ENCODE results near the gene SART1. TPM values are rescaled to one million over a fixed set of nuclear protein-coding genes. Genes with fewer than 3 reads are reported as not detected.

The SART1 gene
- total RNA-seq, 1 experiment from 2014 or later = 67.4 TPM

- Mint-ChIP-seq H3K36me3 (ENCODE audit: insufficient read depth, unreplicated experiment) (peaks cover 68% of the 10 kb centered on the region), H3K27me3 (ENCODE audit: insufficient read depth, unreplicated experiment) (no peaks in the 10 kb centered on the region)
Measured at GRCh38 chr11:66001942-66002647, 40.6 kb downstream of the SART1 start, which contains the start of the genes BANF1 and EIF1AD. BANF1 (plus strand) TSS chr11:66002503; CDS start chr11:66003251, 748 bp downstream. EIF1AD (minus strand) TSS chr11:66002157; CDS start chr11:66000389, 1,768 bp downstream.

GRCh38 chr11:66002648-66003225 lies 41.2 kb downstream of the SART1 start:
- intact Hi-C loops (cut with micrococcal nuclease) = loop anchor here (10.0 kb wide), 1 partner anchor 52 kb away; the partner anchor contains the start of gene SF3B2

More at GRCh38 chr11:66001942-66002647, 40.6 kb downstream of the SART1 start, which contains the start of the genes BANF1 and EIF1AD:
- ChIA-PET CTCF (interaction anchor here (0.6 to 1.5 kb wide), 6 partner anchors 20 to 438 kb away, joined by 3 to 5 read pairs (median 4); partner anchors contain the start of gene FIBP), POLR2A (interaction anchor here (0.6 to 2.9 kb wide), 33 partner anchors 8 to 1581 kb away, joined by 3 to 42 read pairs (median 4); partner anchors contain the start of genes BRMS1, C11orf68, CCDC85B and CFL1)
- DNase-seq (ENCODE audit: unreplicated experiment) = peak; percentile 99
- H3K9me3 Mint-ChIP-seq (ENCODE audit: unreplicated experiment) = no peaks in the 10 kb centered on the region
- H3K4me1 Mint-ChIP-seq (ENCODE audit: insufficient read depth, unreplicated experiment) = no peaks in the 10 kb centered on the region
- H3K27ac Mint-ChIP-seq (ENCODE audit: low read depth, unreplicated experiment) = peak within 1 kb of the TSS; percentile 96
- H3K4me3 Mint-ChIP-seq (ENCODE audit: unreplicated experiment) = peak within 1 kb of the TSS; percentile 97
- intact Hi-C loops (cut with micrococcal nuclease) = loop anchor here (10.0 kb wide), 1 partner anchor 53 kb away; the partner anchor contains the start of gene SF3B2
- no peak for TF ChIP-seq CTCF (IDR thresholded peaks at IDR 0.05; ENCODE audit: unreplicated experiment)
- no TSS peak for BruUV-seq (replicated peaks)

GRCh38 chr11:66003291-66003690 lies 41.8 kb downstream of the SART1 start:
- CTCF ChIA-PET = interaction anchor here (0.6 to 1.5 kb wide), 3 partner anchors 20 to 224 kb away, joined by 3 to 5 read pairs (median 3); no protein-coding TSS in a partner anchor
- intact Hi-C loops (cut with micrococcal nuclease) = loop anchor here (10.0 kb wide), 1 partner anchor 52 kb away; the partner anchor contains the start of gene SF3B2
- no peak for DNase-seq (ENCODE audit: unreplicated experiment)

More at GRCh38 chr11:66002648-66003225, 41.2 kb downstream of the SART1 start:
- CTCF ChIA-PET = interaction anchor here (0.6 to 1.5 kb wide), 8 partner anchors 19 to 438 kb away, joined by 3 to 5 read pairs (median 3); partner anchors contain the start of gene FIBP
- H3K9me3 Mint-ChIP-seq (ENCODE audit: unreplicated experiment) = no peaks in the 10 kb centered on the region
- no peaks in the 10 kb centered on the region for H3K27me3 Mint-ChIP-seq (ENCODE audit: insufficient read depth, unreplicated experiment)
- no TSS peak for BruUV-seq (replicated peaks)
- DNase-seq (ENCODE audit: unreplicated experiment) = peak; percentile 45
- peak overlapping the region; percentile 97 for H3K4me3 Mint-ChIP-seq (ENCODE audit: unreplicated experiment)
- H3K36me3 Mint-ChIP-seq (ENCODE audit: insufficient read depth, unreplicated experiment) = peaks cover 64% of the 10 kb centered on the region
- H3K27ac Mint-ChIP-seq (ENCODE audit: low read depth, unreplicated experiment) = peak overlapping the region; percentile 96
- no peaks in the 10 kb centered on the region for H3K4me1 Mint-ChIP-seq (ENCODE audit: insufficient read depth, unreplicated experiment)
- TF ChIP-seq CTCF (IDR thresholded peaks at IDR 0.05; ENCODE audit: unreplicated experiment) = no peak
- POLR2A ChIA-PET = interaction anchor here (0.6 to 2.9 kb wide), 29 partner anchors 9 to 1336 kb away, joined by 3 to 42 read pairs (median 4); partner anchors contain the start of genes BRMS1, C11orf68, CCDC85B and CFL1

More at GRCh38 chr11:66003291-66003690, 41.8 kb downstream of the SART1 start:
- Mint-ChIP-seq H3K4me3 (ENCODE audit: unreplicated experiment) (peak overlapping the region; percentile 97), H3K4me1 (ENCODE audit: insufficient read depth, unreplicated experiment) (peaks cover 5% of the 10 kb centered on the region), H3K27me3 (ENCODE audit: insufficient read depth, unreplicated experiment) (no peaks in the 10 kb centered on the region), H3K9me3 (ENCODE audit: unreplicated experiment) (no peaks in the 10 kb centered on the region), H3K27ac (ENCODE audit: low read depth, unreplicated experiment) (peak overlapping the region; percentile 96), H3K36me3 (ENCODE audit: insufficient read depth, unreplicated experiment) (peaks cover 59% of the 10 kb centered on the region)
- POLR2A ChIA-PET = interaction anchor here (1.0 to 2.9 kb wide), 9 partner anchors 9 to 144 kb away, joined by 3 to 42 read pairs (median 6); partner anchors contain the start of genes C11orf68, CCDC85B, CFL1 and CST6
- BruUV-seq (replicated peaks) = no TSS peak
- TF ChIP-seq CTCF (IDR thresholded peaks at IDR 0.05; ENCODE audit: unreplicated experiment) = no peak

Data from MCF 10A (cell line).